NOMO-1 treated with DMSO at 0.1 percent for 48 hours (cell line): Measurements from ENCODE around the gene SPATA25.
A peak's percentile ranks its signal among the peaks of the same experiment; 100 is the strongest.
"Not testable (repeated sequence)": the region's sequence is repeated elsewhere in the genome, so short reads cannot be mapped to it uniquely, and the experiment has no call there.

ENCODE experiments used
- DNase-seq: peaks from one replicate; lab custom pipeline; 2025; ENCODE audit not compliant: unreplicated experiment; lab: John Stamatoyannopoulos, UW

The SPATA25 gene

GRCh38 chr20:45894797-45895196 is 7.4 kb upstream of the SPATA25 start:
- DNase-seq, result no peak

DNA sequence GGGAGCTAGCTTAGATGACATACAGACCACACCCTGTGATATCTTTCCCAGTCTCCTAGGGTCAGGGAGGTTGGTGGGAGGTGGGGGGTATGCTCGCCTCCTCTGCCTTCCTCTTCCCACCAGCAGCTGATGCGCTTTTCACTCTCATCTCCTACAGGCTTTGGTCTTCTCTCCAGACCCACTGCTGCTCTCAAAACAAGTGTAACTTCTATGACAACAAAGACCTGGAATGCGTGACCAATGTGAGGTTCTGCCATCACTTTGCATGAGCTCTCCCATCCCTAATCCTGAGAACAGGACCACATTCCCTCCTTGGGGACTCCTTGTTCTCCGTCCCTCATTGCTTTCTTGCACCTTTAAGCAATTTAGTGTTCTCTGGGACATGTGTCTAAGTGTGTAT is 6.4 kb upstream of the SPATA25 start:
- DNase-seq, result no peak

GRCh38 chr20:45892828-45893500 is 5.5 kb upstream of the SPATA25 start:
- no peak for DNase-seq

- peak; percentile 66 for DNase-seq
Measured at GRCh38 chr20:45892049-45892825, 4.8 kb upstream of the SPATA25 start.

GRCh38 chr20:45890985-45891983 is 3.9 kb upstream of the SPATA25 start, which contains the start of the genes CTSA and NEURL2:
Gene CTSA, plus strand, starts transcription at chr20:45891335. Its CDS starts 234 bp downstream, at chr20:45891569.
Gene NEURL2, minus strand, starts transcription at chr20:45891208. Its CDS starts 217 bp downstream, at chr20:45890991.
- peak; percentile 77 for DNase-seq

GRCh38 chr20:45890077-45890984 is 2.9 kb upstream of the SPATA25 start:
- peak; percentile 46 for DNase-seq

- no peak for DNase-seq
Measured at GRCh38 chr20:45888681-45889080, 1.3 kb upstream of the SPATA25 start.

DNA sequence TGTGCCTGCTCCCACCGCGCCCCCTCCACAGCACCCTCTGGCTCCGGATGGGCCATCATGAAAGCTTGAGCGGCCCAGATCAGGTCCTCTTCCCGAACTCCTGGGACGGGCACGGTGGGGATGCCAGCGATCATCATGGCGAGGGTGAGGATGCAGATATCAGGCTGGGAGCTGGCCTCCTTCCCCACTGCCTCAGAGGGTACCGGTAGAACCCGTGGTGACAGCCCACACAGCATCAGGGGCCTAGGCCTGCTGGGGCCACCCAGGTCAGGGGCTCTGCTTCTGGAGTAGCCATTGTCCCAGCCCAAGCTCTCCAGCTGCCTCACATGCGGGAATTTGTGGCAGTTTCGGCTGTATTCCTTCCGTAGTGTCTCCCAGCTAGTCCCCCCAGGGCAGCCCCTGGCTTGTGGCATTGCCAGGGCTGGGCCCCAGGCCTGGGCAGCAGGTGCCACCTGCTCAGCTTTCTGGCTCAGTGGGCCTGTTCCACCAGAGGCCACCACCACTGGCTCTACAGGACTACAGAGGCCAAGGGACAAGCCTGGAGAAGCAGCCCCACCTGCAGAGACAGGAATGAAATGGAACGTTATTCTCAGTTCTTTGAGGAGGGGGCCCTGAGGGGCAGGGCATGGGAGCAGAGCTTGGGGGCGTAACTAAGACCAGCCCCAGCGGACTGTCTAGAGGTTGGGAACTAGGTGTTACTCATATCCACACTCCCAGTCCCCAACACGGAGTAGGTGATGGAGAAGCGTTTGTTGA is 654 bp downstream of the SPATA25 start:
- DNase-seq, result no peak

GRCh38 chr20:45883100-45883469 is 4.3 kb downstream of the SPATA25 start:
- DNase-seq, result no peak

DNA sequence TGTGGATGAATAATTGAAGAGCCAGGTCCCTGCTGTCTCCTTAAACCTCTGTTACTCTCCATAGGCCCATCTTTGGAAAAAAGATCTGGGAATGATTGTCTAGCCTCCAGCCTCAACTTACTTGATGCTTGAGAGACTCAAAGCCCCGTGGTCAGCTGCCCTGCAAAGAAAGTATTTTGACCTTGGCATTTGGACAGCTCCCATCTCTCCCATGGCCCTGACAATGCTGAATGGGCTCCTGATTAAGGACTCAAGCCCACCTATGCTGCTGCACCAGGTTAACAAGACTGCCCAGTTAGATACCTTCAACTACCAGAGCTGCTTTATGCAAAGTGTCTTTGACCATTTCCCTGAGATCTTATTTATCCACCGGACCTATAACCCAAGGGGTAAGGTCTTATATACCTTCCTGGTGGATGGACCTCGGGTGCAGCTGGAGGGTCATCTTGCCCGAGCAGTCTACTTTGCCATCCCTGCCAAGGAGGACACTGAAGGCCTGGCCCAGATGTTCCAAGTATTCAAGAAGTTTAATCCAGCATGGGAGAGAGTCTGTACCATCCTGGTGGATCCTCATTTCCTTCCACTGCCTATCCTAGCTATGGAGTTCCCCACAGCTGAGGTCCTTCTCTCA is 4.8 kb downstream of the SPATA25 start:
- DNase-seq, result no peak

- DNase-seq, result peak; percentile 98
Measured at GRCh38 chr20:45880988-45881788, 6.2 kb downstream of the SPATA25 start, which contains the start of gene ZSWIM1. Gene ZSWIM1, plus strand, starts transcription at chr20:45881227. Its CDS starts 1,366 bp downstream, at chr20:45882593.

- DNase-seq, result no peak
Measured at GRCh38 chr20:45878076-45878761, 9.2 kb downstream of the SPATA25 start.

DNA sequence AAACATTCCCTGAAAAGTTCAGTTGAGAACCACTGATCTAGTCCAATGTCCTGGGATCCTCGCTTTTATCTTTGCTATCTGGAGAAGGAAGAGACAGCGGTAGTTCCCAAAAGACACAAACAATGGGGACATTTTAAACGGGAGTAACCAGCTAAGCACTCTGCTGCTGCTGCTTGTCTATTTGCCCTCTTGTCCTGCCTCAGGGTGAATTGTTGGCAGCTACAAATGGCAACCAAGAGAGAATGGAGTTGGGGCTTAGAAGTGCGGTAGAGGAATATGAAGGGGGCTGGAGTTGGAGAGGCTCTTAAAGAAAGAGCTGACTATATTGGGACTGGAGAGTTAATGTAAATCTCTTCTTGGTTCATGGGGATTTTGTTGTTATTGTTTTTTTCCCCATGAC is 12.8 kb downstream of the SPATA25 start:
- DNase-seq, result no peak

GRCh38 chr20:45874104-45874481 is 13.3 kb downstream of the SPATA25 start:
- DNase-seq, result not testable (repeated sequence)

- DNase-seq, result no peak
Measured at GRCh38 chr20:45873409-45874103, 13.9 kb downstream of the SPATA25 start.

DNA sequence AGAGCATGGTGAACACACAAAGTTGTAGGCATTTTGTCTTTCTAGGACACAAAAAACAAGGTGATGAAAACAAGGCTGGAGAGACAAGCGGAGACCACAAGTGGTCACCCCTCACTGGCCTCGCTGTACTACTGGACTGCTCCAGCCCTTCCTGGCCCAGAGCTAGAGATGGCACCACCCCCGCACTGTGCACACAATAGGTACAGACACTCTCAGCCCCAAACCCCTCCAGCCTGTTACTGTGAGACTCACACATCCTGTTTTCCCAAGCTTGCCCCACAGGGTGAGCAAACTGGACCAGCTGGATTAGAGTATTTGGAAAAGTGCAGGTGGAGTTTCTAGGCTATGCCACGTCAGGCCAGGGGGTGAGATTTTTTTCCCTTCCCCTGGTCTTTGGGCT is 14.8 kb downstream of the SPATA25 start:
- no peak for DNase-seq

DNA sequence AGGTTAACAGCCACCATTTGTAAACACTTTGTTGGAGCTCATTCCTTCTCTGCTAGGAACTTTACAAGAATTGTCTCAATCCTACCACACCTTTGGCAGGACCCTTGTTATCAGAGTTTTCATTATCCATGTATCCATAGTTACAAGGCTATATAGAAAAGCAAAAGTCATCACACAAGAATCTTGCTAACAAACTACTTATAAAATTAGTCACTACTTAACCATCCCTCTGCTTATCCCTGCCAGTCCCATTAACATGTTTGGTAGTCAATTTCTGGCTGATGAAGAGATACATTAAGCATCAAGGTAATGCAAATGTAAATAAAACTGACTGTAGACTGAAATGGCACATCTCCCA is 19.6 kb downstream of the SPATA25 start:
- DNase-seq, result no peak
